Mesendoderm (in vitro differentiated cells): ENCODE data around the gene DLEU7.

Source experiments
- DNase-seq: peaks from one replicate; pipeline ENCODE4 v3.0.0; 2013
- H2AK5ac ChIP-seq: 2 replicates; pipeline ENCODE4 v1.6.1; 2013; ENCODE audit warnings: low read length, inconsistent platforms
- H2BK120ac ChIP-seq: 2 replicates; pipeline ENCODE4 v1.6.1; 2013; ENCODE audit warnings: low read depth, mild to moderate bottlenecking, low read length, moderate library complexity, mixed read lengths
- H2BK15ac ChIP-seq: replicated peaks from 2 replicates; pipeline ENCODE4 v1.6.1; 2013; ENCODE audit warnings: low read depth, mild to moderate bottlenecking, moderate library complexity
- H2BK5ac ChIP-seq: 2 replicates; pipeline ENCODE4 v1.6.1; 2013; ENCODE audit warnings: low read length, inconsistent platforms
- H3K18ac ChIP-seq: 2 replicates; pipeline ENCODE4 v1.6.1; 2013; ENCODE audit warnings: mild to moderate bottlenecking, low read length, mixed read lengths
- H3K23ac ChIP-seq: one replicate; pipeline ENCODE4 v1.6.1; 2013; ENCODE audit warnings: low read length
- H3K27ac ChIP-seq: 2 replicates; pipeline ENCODE4 v1.5.1; 2013; ENCODE audit warnings: low read depth, mild to moderate bottlenecking, inconsistent platforms, low read length, moderate library complexity
- H3K27me3 ChIP-seq: 2 replicates; pipeline ENCODE4 v1.6.1; 2013; ENCODE audit warnings: low read length, control low read depth, mild to moderate bottlenecking, inconsistent platforms; ENCODE audit not compliant: insufficient read depth, poor library complexity
- H3K36me3 ChIP-seq: 2 replicates; pipeline ENCODE4 v1.6.1; 2013; ENCODE audit warnings: low read length, inconsistent platforms; ENCODE audit not compliant: control insufficient read depth, insufficient read depth
- H3K4ac ChIP-seq: one replicate; pipeline ENCODE4 v1.6.1; 2013; ENCODE audit warnings: low read depth, mild to moderate bottlenecking, low read length, moderate library complexity
- H3K4me1 ChIP-seq: 2 replicates; pipeline ENCODE4 v1.6.1; 2013; ENCODE audit warnings: low read depth, low read length, inconsistent platforms; ENCODE audit not compliant: control insufficient read depth
- H3K4me2 ChIP-seq: 2 replicates; pipeline ENCODE4 v1.6.1; 2013; ENCODE audit warnings: low read length
- H3K4me3 ChIP-seq: 2 replicates; pipeline ENCODE4 v1.5.1; 2013; ENCODE audit warnings: mild to moderate bottlenecking, low read length
- H3K56ac ChIP-seq: one replicate; pipeline ENCODE4 v1.6.1; 2013; ENCODE audit warnings: low read length
- H3K79me1 ChIP-seq: 2 replicates; pipeline ENCODE4 v1.6.1; 2013; ENCODE audit warnings: low read length, inconsistent platforms
- H3K79me2 ChIP-seq: 2 replicates; pipeline ENCODE4 v1.6.1; 2013; ENCODE audit warnings: mild to moderate bottlenecking, low read length; ENCODE audit not compliant: control insufficient read depth, insufficient read depth
- H3K9ac ChIP-seq: 2 replicates; pipeline ENCODE4 v1.6.1; 2013; ENCODE audit warnings: low read length, inconsistent platforms
- H4K5ac ChIP-seq: one replicate; pipeline ENCODE4 v1.6.1; 2013; ENCODE audit warnings: low read length
- H4K8ac ChIP-seq: one replicate; pipeline ENCODE4 v1.6.1; 2013; ENCODE audit warnings: low read depth, mild to moderate bottlenecking, control low read depth, low read length, moderate library complexity
- WGBS: extraction: QIAGEN DNeasy Blood & Tissue Kit; methylation state at CpG from one replicate; pipeline ENCODE4 v1.1.7; 2013; ENCODE audit warnings: low lambda C conversion rate, missing lambda C conversion rate; ENCODE audit not compliant: insufficient coverage; ENCODE audit errors: extremely low coverage; 5-methylcytosine and 5-hydroxymethylcytosine counted together

DLEU7 gene

GRCh38 chr13:50887151-50887550 lies 43.7 kb upstream of the DLEU7 start:
- H3K4ac ChIP-seq, result no peak overlapping the region
- no peak overlapping the region for H2BK5ac ChIP-seq
- H3K4me3 ChIP-seq, result no peak overlapping the region
- DNase-seq, result no peak
- H4K5ac ChIP-seq, result no peak overlapping the region
- WGBS, result 100% methylated on average over 2 of the region's 7 CpGs
- H2BK120ac ChIP-seq, result no peak overlapping the region
- H3K79me2 ChIP-seq, result no peaks in the 10 kb centered on the region
- H3K23ac ChIP-seq, result no peak overlapping the region
- H3K27me3 ChIP-seq, result no peaks in the 10 kb centered on the region
- H3K4me2 ChIP-seq, result no peak overlapping the region
- H3K9ac ChIP-seq, result no peak overlapping the region
- no peaks in the 10 kb centered on the region for H3K36me3 ChIP-seq
- no peak overlapping the region for H3K18ac ChIP-seq
- no peak overlapping the region for H2AK5ac ChIP-seq
- no peak overlapping the region for H2BK15ac ChIP-seq
- H3K27ac ChIP-seq, result no peak overlapping the region
- H3K4me1 ChIP-seq, result no peaks in the 10 kb centered on the region
- H3K56ac ChIP-seq, result no peak overlapping the region
- H3K79me1 ChIP-seq, result no peaks in the 10 kb centered on the region
- no peak overlapping the region for H4K8ac ChIP-seq

- Histone ChIP-seq H3K36me3 (no peaks in the 10 kb centered on the region), H2BK5ac (no peak overlapping the region), H3K4me1 (no peaks in the 10 kb centered on the region), H3K4me3 (no peak overlapping the region), H2AK5ac (no peak overlapping the region), H4K8ac (no peak overlapping the region), H3K4ac (no peak overlapping the region), H3K79me2 (no peaks in the 10 kb centered on the region), H3K56ac (no peak overlapping the region), H3K79me1 (no peaks in the 10 kb centered on the region), H3K18ac (no peak overlapping the region), H2BK15ac (no peak overlapping the region), H3K9ac (no peak overlapping the region), H4K5ac (no peak overlapping the region), H2BK120ac (no peak overlapping the region), H3K27ac (no peak overlapping the region), H3K4me2 (no peak overlapping the region), H3K27me3 (no peaks in the 10 kb centered on the region), H3K23ac (no peak overlapping the region)
- no CpG with 5 or more reads among the region's 1 CpG for WGBS
- no peak for DNase-seq
These were observed 40.8 kb upstream of the DLEU7 start for GRCh38 chr13:50884265-50884664.

GRCh38 chr13:50883728-50884127 lies 40.2 kb upstream of the DLEU7 start:
- no peak for DNase-seq
- Histone ChIP-seq H3K4me1 (no peaks in the 10 kb centered on the region), H4K8ac (no peak overlapping the region), H3K4me3 (no peak overlapping the region), H3K36me3 (no peaks in the 10 kb centered on the region), H2BK5ac (no peak overlapping the region), H3K4me2 (no peak overlapping the region), H2BK15ac (no peak overlapping the region), H3K23ac (no peak overlapping the region), H3K79me2 (no peaks in the 10 kb centered on the region), H3K18ac (no peak overlapping the region), H3K27me3 (no peaks in the 10 kb centered on the region), H2AK5ac (no peak overlapping the region), H2BK120ac (no peak overlapping the region), H3K79me1 (no peaks in the 10 kb centered on the region), H3K56ac (no peak overlapping the region), H3K9ac (no peak overlapping the region), H3K27ac (no peak overlapping the region), H3K4ac (no peak overlapping the region), H4K5ac (no peak overlapping the region)
- no CpG with 5 or more reads among the region's 1 CpG for WGBS

GRCh38 chr13:50882816-50883435 lies 39.4 kb upstream of the DLEU7 start:
- Histone ChIP-seq H3K27me3 (no peaks in the 10 kb centered on the region), H3K4me1 (no peaks in the 10 kb centered on the region), H3K79me2 (no peaks in the 10 kb centered on the region), H3K27ac (no peak overlapping the region), H3K4ac (no peak overlapping the region), H2BK15ac (no peak overlapping the region), H3K4me2 (no peak overlapping the region), H4K5ac (no peak overlapping the region), H3K18ac (no peak overlapping the region), H3K9ac (no peak overlapping the region), H4K8ac (no peak overlapping the region), H3K4me3 (no peak overlapping the region), H2AK5ac (no peak overlapping the region), H3K36me3 (no peaks in the 10 kb centered on the region), H2BK120ac (no peak overlapping the region), H3K23ac (no peak overlapping the region), H2BK5ac (no peak overlapping the region), H3K79me1 (no peaks in the 10 kb centered on the region), H3K56ac (no peak overlapping the region)
- no CpG with 5 or more reads among the region's 5 CpGs for WGBS
- DNase-seq, result no peak

GRCh38 chr13:50873991-50874390 lies 30.5 kb upstream of the DLEU7 start:
- no peak for DNase-seq

GRCh38 chr13:50873467-50873866 lies 30.0 kb upstream of the DLEU7 start:
- no CpG with 5 or more reads among the region's 2 CpGs for WGBS
- DNase-seq, result no peak
- no peak overlapping the region for H2BK5ac ChIP-seq

More at GRCh38 chr13:50873991-50874390, 30.5 kb upstream of the DLEU7 start:
- Histone ChIP-seq H3K4me3 (no peak overlapping the region), H4K5ac (no peak overlapping the region), H3K18ac (no peak overlapping the region), H3K4me1 (no peaks in the 10 kb centered on the region), H3K27ac (no peak overlapping the region), H2BK5ac (no peak overlapping the region), H3K4ac (no peak overlapping the region), H2BK15ac (no peak overlapping the region), H2AK5ac (no peak overlapping the region), H3K79me1 (no peaks in the 10 kb centered on the region), H4K8ac (no peak overlapping the region), H3K23ac (no peak overlapping the region), H3K4me2 (no peak overlapping the region), H3K56ac (no peak overlapping the region), H3K27me3 (no peaks in the 10 kb centered on the region), H3K79me2 (no peaks in the 10 kb centered on the region), H2BK120ac (no peak overlapping the region), H3K9ac (no peak overlapping the region), H3K36me3 (no peaks in the 10 kb centered on the region)
- no CpG with 5 or more reads among the region's 2 CpGs for WGBS

More at GRCh38 chr13:50873467-50873866, 30.0 kb upstream of the DLEU7 start:
- Histone ChIP-seq H3K36me3 (no peaks in the 10 kb centered on the region), H3K27me3 (no peaks in the 10 kb centered on the region), H2BK120ac (no peak overlapping the region), H3K79me1 (no peaks in the 10 kb centered on the region), H2BK15ac (no peak overlapping the region), H2AK5ac (no peak overlapping the region), H3K9ac (no peak overlapping the region), H3K27ac (no peak overlapping the region), H3K4ac (no peak overlapping the region), H3K56ac (no peak overlapping the region), H4K8ac (no peak overlapping the region), H3K4me2 (no peak overlapping the region), H4K5ac (no peak overlapping the region), H3K79me2 (no peaks in the 10 kb centered on the region), H3K18ac (no peak overlapping the region), H3K23ac (no peak overlapping the region), H3K4me1 (no peaks in the 10 kb centered on the region), H3K4me3 (no peak overlapping the region)
